Neuronal stem cell (in vitro differentiated cells): ENCODE measurements around the gene KCNK3.

Experiments
- DNase-seq: peaks from one replicate; pipeline ENCODE4 v3.0.0-alpha.2; 2013; ENCODE audit warnings: low spot score
- H2AFZ ChIP-seq: one replicate; pipeline ENCODE4 v1.6.1; 2013; ENCODE audit warnings: mild to moderate bottlenecking, low read length, inconsistent platforms
- H2AK5ac ChIP-seq: 2 replicates; pipeline ENCODE4 v1.6.1; 2013; ENCODE audit warnings: low read depth, mild to moderate bottlenecking, inconsistent platforms, low read length, moderate library complexity, mixed read lengths
- H2BK120ac ChIP-seq: 2 replicates; pipeline ENCODE4 v1.6.1; 2013; ENCODE audit warnings: low read depth, mild to moderate bottlenecking, inconsistent platforms, low read length, moderate library complexity, mixed read lengths
- H2BK12ac ChIP-seq: one replicate; pipeline ENCODE4 v1.6.1; 2013; ENCODE audit warnings: low read length, inconsistent platforms
- H2BK15ac ChIP-seq: 2 replicates; pipeline ENCODE4 v1.6.1; 2013; ENCODE audit warnings: mild to moderate bottlenecking, low read length, inconsistent platforms, mixed read lengths
- H2BK5ac ChIP-seq: one replicate; pipeline ENCODE4 v1.6.1; 2013; ENCODE audit warnings: inconsistent platforms, mild to moderate bottlenecking, low read length, moderate library complexity
- H3K14ac ChIP-seq: one replicate; pipeline ENCODE4 v1.6.1; 2013; ENCODE audit warnings: low read length, inconsistent platforms
- H3K18ac ChIP-seq: 2 replicates; pipeline ENCODE4 v1.6.1; 2013; ENCODE audit warnings: low read length, inconsistent platforms
- H3K23ac ChIP-seq: 2 replicates; pipeline ENCODE4 v1.6.1; 2013; ENCODE audit warnings: low read depth, mild to moderate bottlenecking, mixed read lengths, low read length, inconsistent platforms; ENCODE audit not compliant: poor library complexity
- H3K27ac ChIP-seq: replicated peaks from 3 replicates; pipeline ENCODE4 v1.5.1; 2013; ENCODE audit warnings: low read length, inconsistent platforms
- H3K27me3 ChIP-seq, 3 experiments: 2 replicates each; pipeline ENCODE4 v1.6.1; 2013; ENCODE audit warnings: low read length in 3 of 3, mild to moderate bottlenecking in 2 of 3, inconsistent platforms in 1 of 3, low read depth in 1 of 3, mixed read lengths in 1 of 3, moderate library complexity in 1 of 3; ENCODE audit not compliant: control insufficient read depth in 3 of 3, insufficient read depth in 3 of 3
- H3K36me3 ChIP-seq, 2 donors: replicated peaks in 1 of 2; 2 replicates each; pipeline ENCODE4 v1.6.1; 2013; ENCODE audit warnings: low read length in 2 of 2; ENCODE audit not compliant: control insufficient read depth in 2 of 2, insufficient read depth in 2 of 2
- H3K4ac ChIP-seq: 2 replicates; pipeline ENCODE4 v1.6.1; 2013; ENCODE audit warnings: inconsistent platforms, mild to moderate bottlenecking, low read length, moderate library complexity
- H3K4me1 ChIP-seq, 2 donors: 1 replicate in 1 of 2; 2 replicates in 1 of 2; pipeline ENCODE4 v1.6.1; 2013; ENCODE audit warnings: low read length in 2 of 2, low read depth in 1 of 2; ENCODE audit not compliant: control insufficient read depth in 2 of 2, insufficient read depth in 1 of 2
- H3K4me2 ChIP-seq: one replicate; pipeline ENCODE4 v1.6.1; 2013; ENCODE audit warnings: mild to moderate bottlenecking, low read length, inconsistent platforms; ENCODE audit not compliant: insufficient read depth, poor library complexity, severe bottlenecking
- H3K4me3 ChIP-seq, 2 donors: 2 replicates each; pipeline ENCODE4 v1.5.1; 2013; ENCODE audit warnings: low read length in 2 of 2, mild to moderate bottlenecking in 2 of 2, inconsistent platforms in 1 of 2, moderate library complexity in 1 of 2
- H3K79me1 ChIP-seq: one replicate; pipeline ENCODE4 v1.6.1; 2013; ENCODE audit warnings: low read depth, mild to moderate bottlenecking, inconsistent platforms, low read length, moderate library complexity
- H3K9ac ChIP-seq: one replicate; pipeline ENCODE4 v1.6.1; 2013; ENCODE audit warnings: mild to moderate bottlenecking, low read depth, low read length, inconsistent platforms; ENCODE audit not compliant: poor library complexity
- H3K9me3 ChIP-seq, 2 donors: replicated peaks in 1 of 2; 2 replicates each; pipeline versions ENCODE3 to v1.6.1; 2013; ENCODE audit warnings: low read length in 2 of 2, mild to moderate bottlenecking in 2 of 2, inconsistent platforms in 1 of 2, low read depth in 1 of 2, mixed read lengths in 1 of 2, moderate library complexity in 1 of 2; ENCODE audit not compliant: control insufficient read depth in 2 of 2, insufficient read depth in 1 of 2
- H4K8ac ChIP-seq: one replicate; pipeline ENCODE4 v1.6.1; 2013; ENCODE audit warnings: low read depth, mild to moderate bottlenecking, inconsistent platforms, low read length, moderate library complexity
- H4K91ac ChIP-seq: one replicate; pipeline ENCODE4 v1.6.1; 2013; ENCODE audit warnings: low read length, low read depth, mild to moderate bottlenecking, inconsistent platforms; ENCODE audit not compliant: poor library complexity
- WGBS, 2 donors: extraction: QIAGEN DNeasy Blood & Tissue Kit; methylation state at CpG; one replicate each; pipeline ENCODE4 v1.1.7; 2013; ENCODE audit warnings: missing lambda C conversion rate in 2 of 2, mixed read lengths in 1 of 2; ENCODE audit not compliant: insufficient read length in 2 of 2, insufficient replicate concordance in 1 of 2; ENCODE audit errors: extremely low coverage in 2 of 2; 5-methylcytosine and 5-hydroxymethylcytosine counted together

Gene KCNK3

GRCh38 chr2:26647981-26648380, 44.5 kb upstream of the KCNK3 start:
- Histone ChIP-seq H3K4me2 (no peak overlapping the region), H2BK15ac (peak overlapping the region; percentile 53), H2AK5ac (peak overlapping the region; percentile 20), H3K27ac (no peak overlapping the region), H3K79me1 (no peaks in the 10 kb centered on the region), H3K9me3 (peaks cover 0 to 3% of the 10 kb centered on the region in 2 donors), H3K4me3 (no peak overlapping the region), H4K8ac (no peak overlapping the region), H3K23ac (no peak overlapping the region), H3K14ac (no peak overlapping the region), H2BK5ac (no peak overlapping the region), H3K9ac (peak overlapping the region; percentile 53), H3K4me1 (peaks cover 13 to 16% of the 10 kb centered on the region in 2 donors), H2BK12ac (peak overlapping the region; percentile 23), H3K4ac (no peak overlapping the region), H2AFZ (no peak overlapping the region), H3K36me3 (no peaks in the 10 kb centered on the region), H3K18ac (peak overlapping the region; percentile 32), H4K91ac (no peak overlapping the region), H3K27me3 (peaks cover 0 to 7% (median 0%) of the 10 kb centered on the region in 3 experiments), H2BK120ac (no peak overlapping the region)
- no peak for DNase-seq
- WGBS, 2 donors, result no CpG with 5 or more reads among the region's 3 CpGs

- Histone ChIP-seq H2BK120ac (no peak overlapping the region), H3K4ac (no peak overlapping the region), H3K23ac (no peak overlapping the region), H2AFZ (no peak overlapping the region), H4K91ac (no peak overlapping the region), H3K36me3 (no peaks in the 10 kb centered on the region), H2BK5ac (no peak overlapping the region), H3K4me2 (no peak overlapping the region), H3K9me3 (peaks cover 0 to 3% of the 10 kb centered on the region in 2 donors), H2BK12ac (no peak overlapping the region), H3K27ac (no peak overlapping the region), H2BK15ac (peak overlapping the region; percentile 53), H3K18ac (no peak overlapping the region), H3K4me3 (no peak overlapping the region), H3K4me1 (peaks cover 13 to 16% of the 10 kb centered on the region in 2 donors), H3K27me3 (peaks cover 0 to 7% (median 0%) of the 10 kb centered on the region in 3 experiments), H3K79me1 (no peaks in the 10 kb centered on the region), H3K14ac (no peak overlapping the region), H3K9ac (no peak overlapping the region), H4K8ac (no peak overlapping the region), H2AK5ac (no peak overlapping the region)
- DNase-seq, result no peak
- WGBS, 2 donors, result no CpG with 5 or more reads among the region's 6 CpGs
These were observed 44.0 kb upstream of the KCNK3 start for GRCh38 chr2:26648516-26648915.

GRCh38 chr2:26649322-26649721, 43.2 kb upstream of the KCNK3 start:
- Histone ChIP-seq H4K8ac (no peak overlapping the region), H3K4ac (no peak overlapping the region), H3K4me3 (no peak overlapping the region), H3K4me1 (peaks cover 16 to 17% of the 10 kb centered on the region in 2 donors), H4K91ac (no peak overlapping the region), H3K36me3 (no peaks in the 10 kb centered on the region), H3K4me2 (no peak overlapping the region), H3K14ac (no peak overlapping the region), H3K9me3 (peaks cover 0 to 3% of the 10 kb centered on the region in 2 donors), H3K27ac (no peak overlapping the region), H2AFZ (no peak overlapping the region), H3K79me1 (no peaks in the 10 kb centered on the region), H3K18ac (no peak overlapping the region), H2BK15ac (no peak overlapping the region), H3K23ac (no peak overlapping the region), H3K9ac (no peak overlapping the region), H2AK5ac (no peak overlapping the region), H2BK5ac (no peak overlapping the region), H2BK12ac (no peak overlapping the region), H2BK120ac (no peak overlapping the region), H3K27me3 (peaks cover 0 to 3% (median 0%) of the 10 kb centered on the region in 3 experiments)
- no peak for DNase-seq
- no CpG with 5 or more reads among the region's 7 CpGs for WGBS, 2 donors

GRCh38 chr2:26649992-26650712, 42.4 kb upstream of the KCNK3 start:
- Histone ChIP-seq H3K27me3 (no peaks in the 10 kb centered on the region), H2BK5ac (no peak overlapping the region), H3K4me1 (peaks cover 14 to 17% of the 10 kb centered on the region in 2 donors), H4K91ac (no peak overlapping the region), H3K4me2 (no peak overlapping the region), H3K4ac (no peak overlapping the region), H2BK120ac (no peak overlapping the region), H2AK5ac (no peak overlapping the region), H3K23ac (no peak overlapping the region), H2BK12ac (no peak overlapping the region), H3K36me3 (no peaks in the 10 kb centered on the region), H2BK15ac (peak overlapping the region; percentile 12), H3K4me3 (no peak overlapping the region), H3K14ac (no peak overlapping the region), H4K8ac (no peak overlapping the region), H3K9me3 (peaks cover 0 to 3% of the 10 kb centered on the region in 2 donors), H3K18ac (no peak overlapping the region), H2AFZ (no peak overlapping the region), H3K79me1 (no peaks in the 10 kb centered on the region), H3K9ac (no peak overlapping the region), H3K27ac (no peak overlapping the region)
- DNase-seq, result no peak
- WGBS, 2 donors, result no CpG with 5 or more reads among the region's 12 CpGs
